ENCODE results near the gene ERCC2. TPM values are rescaled to one million over a fixed set of nuclear protein-coding genes. Genes with fewer than 3 reads are reported as not detected.

The ERCC2 gene
- total and polyA plus RNA-seq, 2 of the 4 experiments (the other 2 are of a cell fraction) = 30.6 to 66.5 TPM

GRCh38 chr19:45368737-45369340 is 1.5 kb downstream of the ERCC2 start:
- Histone ChIP-seq H3K23ac (ENCODE audit: low read depth, low read length) (peak overlapping the region; percentile 39; the same call in 1 of the 2 replicates), H3K9me3 (ENCODE audit: control insufficient read depth, insufficient read depth, low read length) (no peaks in the 10 kb centered on the region), H2AK5ac (ENCODE audit: low read depth, low read length) (peak overlapping the region; percentile 16; the same call in 1 of the 2 replicates), H4K5ac (ENCODE audit: low read depth, low read length) (no peak overlapping the region), H4K8ac (ENCODE audit: low read depth in 2 of 2, low read length in 2 of 2) (no peak overlapping the region), H3K9me1 (ENCODE audit: insufficient read depth, low read length) (peaks cover 13% of the 10 kb centered on the region), H3K27ac (ENCODE audit: insufficient read depth, low read length) (no peak overlapping the region), H3K4me1 (ENCODE audit: control insufficient read depth, insufficient read depth, low read length) (peaks cover 4% of the 10 kb centered on the region), H3K18ac (ENCODE audit: low read depth, low read length) (no peak overlapping the region), H3K9ac (ENCODE audit: low read depth, low read length) (no peak overlapping the region), H3K56ac (ENCODE audit: extremely low read depth, insufficient read depth, low read length) (no peak overlapping the region), H3K4me2 (ENCODE audit: low read depth, low read length) (peak overlapping the region; percentile 10; the same call in 1 of the 2 replicates), H3K4ac (ENCODE audit: low read depth, low read length) (no peak overlapping the region), H4K91ac (ENCODE audit: insufficient read depth, low read depth, low read length) (no peak overlapping the region), H4K20me1 (ENCODE audit: insufficient read depth, low read length) (no peaks in the 10 kb centered on the region), H2AFZ (replicated peaks; ENCODE audit: low read length, poor library complexity) (no peak overlapping the region), H2BK5ac (ENCODE audit: low read depth, low read length, poor library complexity, severe bottlenecking) (no peak overlapping the region), H3K36me3 (ENCODE audit: control insufficient read depth, insufficient read depth, low read length) (peaks cover 11% of the 10 kb centered on the region), H2BK15ac (ENCODE audit: low read depth, low read length) (no peak overlapping the region), H3K14ac (replicated peaks; ENCODE audit: low read depth, low read length) (no peak overlapping the region), H2AK9ac (replicated peaks; ENCODE audit: low read depth, low read length, poor library complexity) (peak overlapping the region; percentile 48), H3K27me3 (ENCODE audit: control insufficient read depth, insufficient read depth, low read length) (no peaks in the 10 kb centered on the region), H3K4me3 (ENCODE audit: insufficient read depth, low read depth, low read length) (no peak overlapping the region), H3K79me1 (ENCODE audit: low read depth in 1 of 2, low read length in 2 of 2) (peaks cover 21 to 35% of the 10 kb centered on the region in 2 experiments), H2BK120ac (ENCODE audit: low read depth, low read length) (no peak overlapping the region), H2BK20ac (ENCODE audit: low read depth, low read length) (no peak overlapping the region)
- in situ Hi-C loops (cut with MboI; ENCODE audit: low sequenced_read_pairs) (no loop called here), dilution Hi-C loops (cut with HindIII; ENCODE audit: low sequenced_read_pairs, unreplicated experiment) (no loop called here), intact Hi-C loops (cut with micrococcal nuclease) (no loop called here)
- ChIA-PET POLR2A (ENCODE audit: unreplicated experiment) (no interaction called here), CTCF (interaction anchor here (1.1 kb wide), 1 partner anchor 70 kb away, joined by 3 read pairs; no protein-coding TSS in a partner anchor)
- ATAC-seq (ENCODE audit: low read depth) (no peak), DNase-seq (no peak)
- no TSS peak for BruUV-seq (replicated peaks)
- WGBS, 2 experiments (ENCODE audit: extremely low coverage in 2 of 2, insufficient read length in 1 of 2) = 96% methylated on average over 4 of the region's 11 CpGs; no CpG with 5 or more reads in 1 of the 2 experiments
- TF ChIP-seq NFE2L2 (IDR thresholded peaks at IDR 0.05; ENCODE audit: low read depth, low read length) = no peak
- no peak for TF ChIP-seq RAD21 (IDR thresholded peaks at IDR 0.05; ENCODE audit: low read length)
- no peak for TF ChIP-seq ELK1 (IDR thresholded peaks at IDR 0.05; ENCODE audit: borderline replicate concordance, low read depth, low read length)

Measured in IMR-90 (cell line).